ENCODE data around the gene VMAC. TPM values are rescaled to one million over a fixed set of nuclear protein-coding genes. Genes with fewer than 3 reads are reported as not detected.

The VMAC gene
- polyA plus RNA-seq, 12 donors, result 2.1 to 6.3 (median 4.0) TPM; not detected in 1

- no peak for DNase-seq
These were observed 45.2 kb downstream of the VMAC start for GRCh38 chr19:5949792-5950305.

DNA sequence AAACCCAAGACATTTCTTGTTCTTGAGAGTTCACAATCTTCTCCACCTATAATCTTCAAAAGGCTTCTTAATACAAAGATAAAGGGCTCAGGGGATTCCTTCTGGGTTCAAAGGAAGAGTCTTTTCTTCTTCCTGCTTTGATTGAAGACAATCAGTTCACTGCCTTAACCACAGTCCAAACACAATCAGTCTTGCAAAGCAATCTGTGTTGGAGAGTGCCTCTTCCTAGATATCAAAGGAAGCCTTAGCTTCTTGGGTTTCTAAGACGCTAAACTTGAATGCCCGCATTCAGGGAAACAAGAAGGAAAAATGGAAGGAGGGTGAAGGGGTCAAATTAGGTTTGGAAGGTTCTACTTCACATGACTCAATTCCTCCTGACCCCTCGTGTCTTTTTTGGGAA is 46.1 kb downstream of the VMAC start:
- no peak for DNase-seq

GRCh38 chr19:5951338-5951861 is 46.7 kb downstream of the VMAC start:
- no peak for DNase-seq

- no peak for DNase-seq
These were observed 47.7 kb downstream of the VMAC start for GRCh38 chr19:5952193-5953029.

DNA sequence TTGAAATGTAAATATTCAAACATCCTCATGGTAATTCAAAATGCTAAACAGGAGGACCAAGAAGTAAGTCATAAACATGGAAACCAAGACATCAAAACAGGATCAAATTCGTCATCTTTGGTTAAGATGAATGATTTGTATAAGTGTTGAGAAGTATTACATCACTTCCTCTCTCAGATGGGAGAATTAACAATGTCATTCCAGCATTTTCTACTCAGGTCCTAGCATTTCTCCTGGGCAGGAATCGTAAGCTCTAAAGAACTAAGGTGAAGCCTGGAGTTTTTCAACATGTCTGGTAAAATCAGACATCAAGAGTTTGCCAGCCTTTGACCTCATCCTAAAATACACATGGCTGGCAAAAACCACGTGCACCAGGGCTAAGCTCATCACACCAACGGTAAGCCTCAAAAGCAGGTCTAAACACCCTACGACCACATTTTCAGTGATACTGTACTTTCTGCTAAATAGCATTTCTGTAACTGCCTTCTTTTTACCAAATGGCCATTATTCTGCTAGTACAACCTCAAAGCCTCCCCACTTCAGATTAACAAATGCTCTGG is 48.4 kb downstream of the VMAC start:
- no peak for DNase-seq

- DNase-seq, result no peak
These were observed 49.1 kb downstream of the VMAC start for GRCh38 chr19:5953680-5954213.

DNA sequence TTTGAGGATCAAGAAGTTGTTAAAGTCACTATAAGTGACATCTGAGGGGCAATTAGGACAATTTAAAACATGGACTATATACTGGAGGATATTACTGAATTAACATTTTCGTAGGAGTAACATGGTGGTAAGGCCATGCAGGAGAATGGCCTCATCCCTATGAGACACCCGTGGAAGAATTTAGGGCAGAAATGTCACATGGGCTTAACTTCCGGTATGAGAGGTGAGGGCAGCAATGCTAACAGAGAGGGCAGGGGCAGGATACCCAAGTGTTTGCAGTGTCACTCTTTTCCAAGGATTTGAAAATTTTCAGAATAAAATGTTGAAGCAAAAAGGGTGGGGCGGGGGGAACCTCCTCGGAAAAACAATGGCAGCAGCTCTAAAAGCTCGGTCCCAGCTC is 49.6 kb downstream of the VMAC start:
- no peak for DNase-seq

DNA sequence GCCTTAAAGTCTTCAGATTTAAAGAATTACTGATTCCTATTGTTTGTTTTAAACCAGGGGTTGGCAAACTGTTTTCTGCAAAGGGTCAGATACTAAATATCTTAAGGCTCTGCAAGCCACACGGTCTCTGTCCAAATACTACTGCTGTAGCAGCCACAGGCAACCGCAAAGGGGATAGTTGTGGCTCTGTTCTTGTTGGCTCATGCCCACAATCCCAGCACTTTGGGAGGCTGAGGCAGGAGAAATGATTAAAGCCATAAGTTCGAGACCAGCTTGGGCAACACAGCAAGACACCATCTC is 50.9 kb downstream of the VMAC start:
- no peak for DNase-seq

GRCh38 chr19:5956323-5956722 is 51.7 kb downstream of the VMAC start:
- no peak for DNase-seq

DNA sequence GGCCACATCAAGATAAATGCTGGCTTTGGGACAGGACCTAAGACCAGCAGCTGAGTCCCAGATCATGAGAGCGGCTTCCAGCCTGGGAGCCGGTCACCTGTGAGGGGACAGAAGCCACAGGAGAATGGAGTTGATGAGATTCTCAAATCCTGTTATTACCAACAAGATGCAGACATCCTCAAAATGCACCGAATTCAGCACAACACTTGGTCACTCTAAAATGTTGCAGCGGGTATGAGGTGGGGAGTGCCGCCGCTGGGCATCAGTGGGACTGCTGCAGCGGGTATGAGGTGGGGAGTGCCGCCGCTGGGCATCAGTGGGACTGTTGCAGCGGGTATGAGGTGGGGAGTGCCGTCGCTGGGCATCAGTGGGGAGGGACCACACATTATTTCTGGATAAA is 52.1 kb downstream of the VMAC start:
- no peak for DNase-seq

GRCh38 chr19:5957170-5957569 is 52.5 kb downstream of the VMAC start:
- no peak for DNase-seq

DNA sequence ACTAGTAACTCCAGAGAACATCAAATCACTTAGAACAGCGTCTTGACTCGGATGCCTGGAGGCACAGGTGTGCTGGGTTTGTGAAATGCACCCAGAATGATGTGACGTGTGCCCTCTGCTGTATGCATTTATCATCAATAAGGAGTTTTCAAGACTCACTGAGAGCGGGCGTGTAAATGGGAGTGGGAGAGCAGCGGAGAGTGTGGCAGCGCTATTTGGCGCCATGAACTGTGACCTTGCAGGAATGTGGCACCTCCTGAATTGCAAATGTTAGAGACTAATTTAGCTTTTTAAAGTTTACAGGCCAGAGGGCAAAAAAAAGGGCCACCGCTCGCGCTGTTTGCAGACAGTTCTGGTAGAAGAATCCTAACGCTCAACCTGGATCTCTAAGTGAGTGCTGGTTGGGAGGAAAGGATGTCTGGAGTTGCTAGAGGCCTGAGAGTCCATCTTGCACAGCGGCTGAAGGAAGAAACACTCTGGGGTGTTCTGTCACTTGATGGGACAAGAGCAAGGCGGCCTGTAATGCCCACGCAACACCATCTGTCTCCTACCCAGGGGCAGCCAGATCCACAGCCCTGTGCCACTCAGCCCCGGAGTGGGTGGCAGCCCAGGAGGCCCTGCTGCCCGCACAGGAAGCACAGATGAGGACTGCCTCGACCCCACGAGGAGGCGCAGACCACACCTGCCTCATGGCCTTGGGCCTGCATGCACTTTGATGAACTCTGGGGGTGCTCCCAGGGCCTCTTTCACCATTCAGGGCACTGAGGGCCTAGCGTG is 53.6 kb downstream of the VMAC start:
- no peak for DNase-seq

GRCh38 chr19:5958851-5959122 is 54.1 kb downstream of the VMAC start:
- DNase-seq, result no peak

GRCh38 chr19:5959260-5960004 is 54.8 kb downstream of the VMAC start:
- no peak for DNase-seq

Other genes starting within 250 kb of the VMAC start
- gene MICOS13, start 224.4 kb upstream of the VMAC start, polyA plus RNA-seq (ENCODE audit: insufficient read length in 12 of 12), result 100 to 1,000 TPM in 2 of 12 donors, 10 to 100 TPM in 9, not detected in 1; 58.2 to 116 (median 68.2) TPM
- gene HSD11B1L, start 223.8 kb upstream of the VMAC start, polyA plus RNA-seq (ENCODE audit: insufficient read length in 12 of 12), result 1 to 10 TPM in 10 of 12 donors, not detected in 2; 2.9 to 6.9 (median 4.9) TPM
- gene RPL36, start 214.6 kb upstream of the VMAC start, polyA plus RNA-seq (ENCODE audit: insufficient read length in 12 of 12), result 1,000 to 10,000 TPM in 11 of 12 donors, 100 to 1,000 TPM in 1; 913 to 2,217 (median 1,062) TPM
- 10 to 100 TPM in 11 of 12 donors, not detected in 1; 35.6 to 60.1 (median 42.4) TPM for gene LONP1, start 184.7 kb upstream of the VMAC start, polyA plus RNA-seq (ENCODE audit: insufficient read length in 12 of 12)
- gene CATSPERD, start 184.2 kb upstream of the VMAC start, polyA plus RNA-seq (ENCODE audit: insufficient read length in 12 of 12), result under 1 TPM in 1 of 12 donors, not detected in 11; 0.20 TPM
- gene PRR22, start 120.1 kb upstream of the VMAC start, polyA plus RNA-seq (ENCODE audit: insufficient read length in 12 of 12), result 1 to 10 TPM in 8 of 12 donors, under 1 TPM in 2, not detected in 2; 0.62 to 4.4 (median 1.2) TPM
- gene DUS3L, start 113.7 kb upstream of the VMAC start, polyA plus RNA-seq (ENCODE audit: insufficient read length in 12 of 12), result 10 to 100 TPM in 11 of 12 donors, not detected in 1; 13.3 to 29.3 (median 17.7) TPM
- 1 to 10 TPM in 2 of 12 donors, under 1 TPM in 7, not detected in 3; 0.14 to 4.2 (median 0.33) TPM for gene NRTN, start 99.8 kb upstream of the VMAC start, polyA plus RNA-seq (ENCODE audit: insufficient read length in 12 of 12)
- under 1 TPM in 3 of 12 donors, not detected in 9; 0.15 to 0.40 (median 0.16) TPM for gene FUT6, start 65.2 kb upstream of the VMAC start, polyA plus RNA-seq (ENCODE audit: insufficient read length in 12 of 12)
- 1 to 10 TPM in 1 of 12 donors, under 1 TPM in 5, not detected in 6; 0.15 to 1.4 (median 0.42) TPM for gene FUT3, start 53.4 kb upstream of the VMAC start, polyA plus RNA-seq (ENCODE audit: insufficient read length in 12 of 12)
- gene FUT5, start 34.3 kb upstream of the VMAC start, polyA plus RNA-seq (ENCODE audit: insufficient read length in 12 of 12), result under 1 TPM in 2 of 12 donors, not detected in 10; 0.11 to 0.21 TPM
- gene NDUFA11, start 1.1 kb upstream of the VMAC start, polyA plus RNA-seq (ENCODE audit: insufficient read length in 12 of 12), result 100 to 1,000 TPM in 11 of 12 donors, not detected in 1; 138 to 197 (median 162) TPM
- gene CAPS, start 9.4 kb downstream of the VMAC start, polyA plus RNA-seq (ENCODE audit: insufficient read length in 12 of 12), result 1 to 10 TPM in 11 of 12 donors, not detected in 1; 2.6 to 9.3 (median 4.8) TPM
- 10 to 100 TPM in 11 of 12 donors, not detected in 1; 36.6 to 89.2 (median 43.6) TPM for gene RANBP3, start 73.3 kb downstream of the VMAC start, polyA plus RNA-seq (ENCODE audit: insufficient read length in 12 of 12)
- gene RFX2, start 205.6 kb downstream of the VMAC start, polyA plus RNA-seq (ENCODE audit: insufficient read length in 12 of 12), result 10 to 100 TPM in 4 of 12 donors, 1 to 10 TPM in 7, not detected in 1; 3.9 to 19.9 (median 6.9) TPM
- 1 to 10 TPM in 4 of 12 donors, under 1 TPM in 5, not detected in 3; 0.12 to 1.9 (median 0.73) TPM for gene ACSBG2, start 230.8 kb downstream of the VMAC start, polyA plus RNA-seq (ENCODE audit: insufficient read length in 12 of 12)